GM12878 (cell line): Measurements from ENCODE around the gene CTXN1. TPM values are rescaled to one million over a fixed set of nuclear protein-coding genes. Genes with fewer than 3 reads are reported as not detected.
A peak's percentile ranks its signal among the peaks of the same experiment; 100 is the strongest.

Source experiments
- ATAC-seq: fragments of 200-7000 bp; cut with Tn5 transposase; 3 replicates; pipeline ENCODE4 v1.9.1; 2020; ENCODE audit warnings: mild to moderate bottlenecking, moderate library complexity
- BruUV-seq: library from RNA; stranded (reverse); fragments of 400-500 nt; replicated peaks from 2 replicates; lab custom pipeline; 2021; lab: Mats Ljungman, UMichigan
- CTCF ChIA-PET: fragments of 300-600 bp; sonication (Branson Sonifier 250); formaldehyde crosslinking; extraction: SDS; loops from one replicate; lab custom pipeline; 2021; ENCODE audit warnings: inconsistent platforms; lab: Yijun Ruan, JAX
- POLR2A ChIA-PET: fragments of 350-600 bp; formaldehyde crosslinking; extraction: SDS; loops from one replicate; lab custom pipeline; 2021; ENCODE audit warnings: inconsistent platforms; lab: Charles Lee
- RAD21 ChIA-PET: fragments of 300-600 bp; sonication (Branson Sonifier 250); formaldehyde crosslinking; loops from one replicate; lab custom pipeline; 2023; ENCODE audit warnings: antibody characterized with exemption; ENCODE audit not compliant: unreplicated experiment; lab: Charles Lee
- SMC1A ChIA-PET: fragments of 300-600 bp; sonication (Branson Sonifier 250); formaldehyde crosslinking; loops from one replicate; lab custom pipeline; 2023; ENCODE audit not compliant: unreplicated experiment, uncharacterized antibody; lab: Charles Lee
- DNase-seq: peaks from one replicate; pipeline ENCODE4 v3.0.0-alpha.2; 2011; ENCODE audit warnings: low read depth, low spot score
- FAIRE-seq: peaks from 3 replicates; lab custom pipeline; 2011; peaks lifted over from hg19 to GRCh38; lab: Jason Lieb, UNC
- H2AFZ ChIP-seq: 2 replicates; pipeline ENCODE4 v1.6.0; 2011; ENCODE audit warnings: low read depth, low read length, control low read depth; ENCODE audit not compliant: control insufficient read depth
- H3K27ac ChIP-seq: 2 replicates; pipeline ENCODE4 v1.5.1; 2011; ENCODE audit warnings: control low read depth; ENCODE audit not compliant: control insufficient read depth, insufficient read depth
- H3K27me3 ChIP-seq, 2 experiments: replicated peaks in 1 of 2; 2 replicates each; pipeline versions ENCODE4 v1.6.0 to v1.6.1; 2011; ENCODE audit warnings: low read length in 1 of 2; ENCODE audit not compliant: control insufficient read depth in 2 of 2, insufficient read depth in 2 of 2
- H3K36me3 ChIP-seq, 2 experiments: 2 replicates each; pipeline ENCODE4 v1.5.1; 2011; ENCODE audit warnings: low read length in 1 of 2; ENCODE audit not compliant: control insufficient read depth in 2 of 2, insufficient read depth in 2 of 2
- H3K4me1 ChIP-seq: 2 replicates; pipeline ENCODE4 v1.6.1; 2011; ENCODE audit warnings: mild to moderate bottlenecking, low read length, moderate library complexity, mixed read lengths; ENCODE audit not compliant: control insufficient read depth, insufficient read depth
- H3K4me2 ChIP-seq: 2 replicates; pipeline ENCODE4 v1.6.0; 2011; ENCODE audit warnings: control low read depth; ENCODE audit not compliant: control insufficient read depth, insufficient read depth
- H3K4me3 ChIP-seq: fragments of 200-600 bp; sonication (generic); 2 replicates; pipeline ENCODE4 v1.5.1; 2016
- H3K79me2 ChIP-seq: 2 replicates; pipeline ENCODE4 v1.6.0; 2011; ENCODE audit warnings: low read length; ENCODE audit not compliant: control insufficient read depth, insufficient read depth
- H3K9ac ChIP-seq: 2 replicates; pipeline ENCODE4 v1.8.0; 2011; ENCODE audit warnings: low read length, control low read depth, mixed read lengths; ENCODE audit not compliant: control insufficient read depth, insufficient read depth
- H3K9me3 ChIP-seq: replicated peaks from 3 replicates; pipeline ENCODE4 v1.5.1; 2011; ENCODE audit warnings: mild to moderate bottlenecking, low read length; ENCODE audit not compliant: control insufficient read depth, insufficient read depth
- H4K20me1 ChIP-seq: 2 replicates; pipeline ENCODE4 v1.6.0; 2011; ENCODE audit not compliant: control insufficient read depth, insufficient read depth
- BCL11A ChIP-seq: IDR thresholded peaks from 2 replicates; pipeline ENCODE4 v1.6.1; 2011; ENCODE audit warnings: low read depth, low read length
- CREB1 ChIP-seq: IDR thresholded peaks from 2 replicates; pipeline ENCODE4 v1.6.1; 2012; ENCODE audit warnings: low read depth, mild to moderate bottlenecking, inconsistent platforms
- FOS ChIP-seq: IDR thresholded peaks from 3 replicates; pipeline ENCODE4 v1.6.1; 2011; ENCODE audit warnings: borderline replicate concordance; ENCODE audit not compliant: insufficient read length; ENCODE audit errors: extremely low read depth
- GATAD2B ChIP-seq: fragments of 450-650 bp; conservative IDR thresholded peaks from 2 replicates; pipeline ENCODE4 v1.6.1; 2017; ENCODE audit warnings: low read depth, mild to moderate bottlenecking, moderate library complexity
- HCFC1 ChIP-seq: fragments of 150-350 bp; IDR thresholded peaks from 2 replicates; pipeline ENCODE4 v1.6.1; 2014; ENCODE audit warnings: low read length
- MYB ChIP-seq: fragments of 150-350 bp; IDR thresholded peaks from 2 replicates; pipeline ENCODE4 v1.6.1; 2014; ENCODE audit warnings: mild to moderate bottlenecking, low read depth, low read length, borderline replicate concordance
- NFIC ChIP-seq: IDR thresholded peaks from 2 replicates; pipeline ENCODE4 v1.6.1; 2012; ENCODE audit warnings: low read depth, mild to moderate bottlenecking, inconsistent platforms, low read length, moderate library complexity
- NR2F1 ChIP-seq: fragments of 450-650 bp; conservative IDR thresholded peaks from 2 replicates; pipeline ENCODE4 v1.6.1; 2017; ENCODE audit warnings: mild to moderate bottlenecking
- NRF1 ChIP-seq: conservative IDR thresholded peaks from 2 replicates; pipeline ENCODE4 v1.6.1; 2011; ENCODE audit warnings: mild to moderate bottlenecking, low read depth, low read length, improper control_type of control experiment
- PAX5 ChIP-seq: IDR thresholded peaks from 2 replicates; pipeline ENCODE4 v1.6.1; 2011; ENCODE audit warnings: low read depth, low read length, borderline replicate concordance
- PBX3 ChIP-seq: IDR thresholded peaks from 2 replicates; pipeline ENCODE4 v1.6.1; 2011; ENCODE audit warnings: mild to moderate bottlenecking, low read depth, low read length, moderate library complexity; ENCODE audit not compliant: insufficient replicate concordance
- PKNOX1 ChIP-seq: fragments of 450-650 bp; IDR thresholded peaks from 2 replicates; pipeline ENCODE4 v1.6.1; 2016; ENCODE audit warnings: mild to moderate bottlenecking
- POLR2A ChIP-seq: IDR thresholded peaks from 2 replicates; pipeline ENCODE4 v1.6.1; 2011; ENCODE audit warnings: low read depth, mild to moderate bottlenecking, low read length
- POLR2AphosphoS2 ChIP-seq: IDR thresholded peaks from 2 replicates; pipeline ENCODE4 v1.6.1; 2011; ENCODE audit warnings: low read depth, mild to moderate bottlenecking, low read length, improper control_type of control experiment, moderate library complexity
- POU2F2 ChIP-seq: IDR thresholded peaks from 3 replicates; pipeline ENCODE4 v1.6.1; 2011; ENCODE audit warnings: low read depth, mild to moderate bottlenecking, low read length, borderline replicate concordance
- RELA ChIP-seq: fragments of 450-650 bp; IDR thresholded peaks from 2 replicates; pipeline ENCODE4 v1.8.0; 2014; ENCODE audit warnings: borderline replicate concordance; ENCODE audit not compliant: partially characterized antibody
- SP1 ChIP-seq: IDR thresholded peaks from one replicate; pipeline ENCODE4 v1.6.1; 2011; ENCODE audit warnings: low read depth, low read length
- TCF3 ChIP-seq: IDR thresholded peaks from 2 replicates; pipeline ENCODE4 v1.6.1; 2012; ENCODE audit warnings: low read depth, mild to moderate bottlenecking, low read length, borderline replicate concordance; ENCODE audit not compliant: insufficient read depth
- YY1 ChIP-seq: IDR thresholded peaks from 2 replicates; pipeline ENCODE4 v1.6.1; 2011; ENCODE audit warnings: low read depth, mild to moderate bottlenecking, low read length
- WGBS: methylation state at CpG from one replicate; pipeline ENCODE4 v1.1.6; 2016; ENCODE audit warnings: low lambda C conversion rate; ENCODE audit not compliant: insufficient replicate concordance, insufficient coverage; ENCODE audit errors: missing lambda C conversion rate; 5-methylcytosine and 5-hydroxymethylcytosine counted together
- in situ Hi-C: fragments of 300-500 bp; cut with MboI; formaldehyde crosslinking; loops from 9 replicates; pipeline ENCODE4 v1.14.3; 2018; ENCODE audit warnings: mixed read lengths
- intact Hi-C: fragments of 100-400 bp; cut with micrococcal nuclease; formaldehyde crosslinking; loops from one replicate; pipeline ENCODE4 v1.14.2; 2022; ENCODE audit not compliant: unreplicated experiment
- polyA plus RNA-seq, 11 experiments: library from polyadenylated mRNA; depleted of rRNA in 4 of 11; unstranded in 6 of 11; stranded (reverse) in 5 of 11; fragments of >200 nt; fragmentation: Nextera tagmentation in 4 of 11; fragmentation: Illumina TruSeq in 1 of 11; extraction: Ambion mirVana in 4 of 11; extraction: Trizol in 1 of 11; gene quantifications; 1 replicate in 1 of 11; 2 replicates in 10 of 11; pipeline versions ENCODE4 v1.2.1 to v1.2.3, GENCODE V29; 2011 to 2016; ENCODE audit warnings: inconsistent platforms in 2 of 11, missing spikeins in 2 of 11, low read depth in 1 of 11
- total RNA-seq, 4 experiments: library from RNA; depleted of rRNA in 3 of 4; stranded (reverse); fragments of >200 nt in 3 of 4; fragmentation: Illumina TruSeq in 1 of 4; extraction: Trizol in 1 of 4; gene quantifications; 2 replicates each; pipeline versions ENCODE4 v1.2.1 to v1.2.3, GENCODE V29; 2013 to 2021
- TF ChIP-seq, protein P1 (sequence below): fragments of 150-350 bp; IDR thresholded peaks from 2 replicates; pipeline ENCODE4 v1.6.1; 2014; ENCODE audit warnings: mild to moderate bottlenecking, low read depth, low read length

CTXN1 gene
- total and polyA plus RNA-seq, 10 of the 15 experiments (the other 5 are each of a cell fraction or from before 2014, with no cell fraction given), result 0.04 to 1.0 (median 0.38) TPM; not detected in 4

- FAIRE-seq, result peak; percentile 100
- BruUV-seq, result no TSS peak
- CTCF ChIA-PET, result interaction anchor here (0.7 to 3.3 kb wide), 8 partner anchors 12 to 335 kb away, joined by 4 to 13 read pairs (median 6); partner anchors contain the start of genes SNAPC2, TIMM44 and TRAPPC5
- TF ChIP-seq RELA (peak; percentile 61), YY1 (peak; percentile 95), PBX3 (peak; percentile 46), PKNOX1 (peak; percentile 62), CREB1 (0 out of 2 replicates have a peak, but pooled peaks have one; percentile 60), FOS (no peak), POLR2A (peak; percentile 92), BCL11A (0 out of 2 replicates have a peak, but pooled peaks have one; percentile 3), PAX5 (peak; percentile 89), GATAD2B (no peak; the same call in 1 of the 2 replicates), POU2F2 (0 out of 3 replicates have a peak, but pooled peaks have one; percentile 23), HCFC1 (peak; percentile 66), NRF1 (peak; percentile 87), SP1 (peak; percentile 61), POLR2AphosphoS2 (peak; percentile 94), NFIC (no peak), TCF3 (0 out of 2 replicates have a peak, but pooled peaks have one; percentile 36), MYB (peak; percentile 25; the same call in 1 of the 2 replicates), NR2F1 (no peak)
- TF ChIP-seq, protein P1, sequence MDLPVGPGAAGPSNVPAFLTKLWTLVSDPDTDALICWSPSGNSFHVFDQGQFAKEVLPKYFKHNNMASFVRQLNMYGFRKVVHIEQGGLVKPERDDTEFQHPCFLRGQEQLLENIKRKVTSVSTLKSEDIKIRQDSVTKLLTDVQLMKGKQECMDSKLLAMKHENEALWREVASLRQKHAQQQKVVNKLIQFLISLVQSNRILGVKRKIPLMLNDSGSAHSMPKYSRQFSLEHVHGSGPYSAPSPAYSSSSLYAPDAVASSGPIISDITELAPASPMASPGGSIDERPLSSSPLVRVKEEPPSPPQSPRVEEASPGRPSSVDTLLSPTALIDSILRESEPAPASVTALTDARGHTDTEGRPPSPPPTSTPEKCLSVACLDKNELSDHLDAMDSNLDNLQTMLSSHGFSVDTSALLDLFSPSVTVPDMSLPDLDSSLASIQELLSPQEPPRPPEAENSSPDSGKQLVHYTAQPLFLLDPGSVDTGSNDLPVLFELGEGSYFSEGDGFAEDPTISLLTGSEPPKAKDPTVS, result no peak
Observed at GRCh38 chr19:7903244-7904073, 22.5 kb downstream of the CTXN1 start, which contains the start of gene MAP2K7. Gene MAP2K7 (plus strand): TSS chr19:7903877. CDS start chr19:7903945, 68 bp downstream.

More at GRCh38 chr19:7903244-7904073, 22.5 kb downstream of the CTXN1 start, which contains the start of gene MAP2K7:
- Histone ChIP-seq H3K4me3 (peak within 1 kb of the TSS; percentile 95), H3K9ac (peak within 1 kb of the TSS; percentile 93), H4K20me1 (peaks cover 9% of the 10 kb centered on the region; the same call in 1 of the 2 replicates), H3K36me3 (0 out of 4 replicates have a peak, but pooled peaks cover 0 to 2% of the 10 kb centered on the region in 2 experiments), H3K79me2 (peaks cover 36% of the 10 kb centered on the region), H3K4me2 (peak within 1 kb of the TSS; percentile 99), H3K27me3 (no peaks in the 10 kb centered on the region), H3K9me3 (no peaks in the 10 kb centered on the region), H3K27ac (peak within 1 kb of the TSS; percentile 81), H3K4me1 (peaks cover 14% of the 10 kb centered on the region), H2AFZ (peak within 1 kb of the TSS; percentile 98)
- in situ Hi-C loops (no loop called here), intact Hi-C loops (loop anchor here (2.0 to 10.0 kb wide), 2 partner anchors 35 to 219 kb away; partner anchors contain the start of gene TRAPPC5)
- ChIA-PET SMC1A (interaction anchor here (1.2 kb wide), 1 partner anchor 17 kb away, joined by 13 read pairs; the partner anchor contains the start of gene SNAPC2), RAD21 (interaction anchor here (0.6 to 1.6 kb wide), 8 partner anchors 17 to 335 kb away, joined by 3 to 17 read pairs (median 4); partner anchors contain the start of genes SNAPC2 and TIMM44), POLR2A (interaction anchor here (0.6 to 1.6 kb wide), 7 partner anchors 17 to 1512 kb away, joined by 3 to 27 read pairs (median 5); partner anchors contain the start of gene SNAPC2)
- DNase-seq (peak; percentile 99), ATAC-seq (peak; percentile 89)
- WGBS, result 2% methylated on average over 79 of the region's 89 CpGs
